Measurements from ENCODE around the gene NFE2L1.

- TF ChIP-seq POLR2A (IDR thresholded peaks at IDR 0.05; ENCODE audit: low read depth, low read length) = no peak
- TF ChIP-seq POLR2AphosphoS5 (IDR thresholded peaks at IDR 0.05; ENCODE audit: low read depth, low read length) = no peak
Measured at GRCh38 chr17:48062273-48062672, 14.1 kb downstream of the NFE2L1 start.
